HEK293T (cell line): ENCODE measurements around the gene SIRPB1.
"Not testable (repeated sequence)": the region's sequence is repeated elsewhere in the genome, so short reads cannot be mapped to it uniquely, and the experiment has no call there.

ENCODE experiments used
- CTCF ChIA-PET: fragments of 350-600 bp; formaldehyde crosslinking; extraction: SDS; loops from one replicate; lab custom pipeline; 2021; ENCODE audit warnings: antibody characterized with exemption, inconsistent platforms; lab: Yijun Ruan, JAX
- POLR2A ChIA-PET: fragments of 350-600 bp; formaldehyde crosslinking; extraction: SDS; loops from one replicate; lab custom pipeline; 2020; ENCODE audit warnings: antibody characterized with exemption, inconsistent platforms; lab: Yijun Ruan, JAX
- DNase-seq: peaks from one replicate; pipeline ENCODE4 v3.0.0; 2012; ENCODE audit warnings: mixed read lengths; ENCODE audit errors: extremely low spot score
- BHLHE40 ChIP-seq: fragments of 450-650 bp; IDR thresholded peaks from 2 replicates; pipeline ENCODE4 v1.6.1; 2016; ENCODE audit warnings: mild to moderate bottlenecking, moderate library complexity, borderline replicate concordance
- NFRKB ChIP-seq: fragments of 450-650 bp; IDR thresholded peaks from 2 replicates; pipeline ENCODE4 v1.6.1; 2016; ENCODE audit warnings: mild to moderate bottlenecking, moderate library complexity
- PKNOX1 ChIP-seq: fragments of 450-650 bp; IDR thresholded peaks from 2 replicates; pipeline ENCODE4 v1.6.1; 2016
- SP1 ChIP-seq: fragments of 450-650 bp; IDR thresholded peaks from 2 replicates; pipeline ENCODE4 v1.6.1; 2017

SIRPB1 gene

GRCh38 chr20:1576641-1577040 is 43.2 kb downstream of the SIRPB1 start:
- TF ChIP-seq BHLHE40 (no peak), NFRKB (no peak), PKNOX1 (no peak), SP1 (no peak)
- ChIA-PET POLR2A (no interaction called here), CTCF (no interaction called here)
- DNase-seq = no peak

- DNase-seq, POLR2A ChIA-PET, CTCF ChIA-PET: not testable (repeated sequence)
These were observed 43.8 kb downstream of the SIRPB1 start for GRCh38 chr20:1576003-1576402.

GRCh38 chr20:1571583-1571982 is 48.2 kb downstream of the SIRPB1 start:
- DNase-seq, POLR2A ChIA-PET, CTCF ChIA-PET: not testable (repeated sequence)
